SK-MEL-5 (cell line): ENCODE measurements around the gene AGPS. TPM values are rescaled to one million over a fixed set of nuclear protein-coding genes. Genes with fewer than 3 reads are reported as not detected.
"Not testable (repeated sequence)": the region's sequence is repeated elsewhere in the genome, so short reads cannot be mapped to it uniquely, and the experiment has no call there.

Experiments used
- DNase-seq: peaks from one replicate; pipeline ENCODE4 v3.0.0-alpha.2; 2016; ENCODE audit warnings: low read depth, low spot score
- in situ Hi-C: cut with HindIII; loops from 2 replicates; pipeline ENCODE4 v1.10.0; 2016; ENCODE audit warnings: low sequenced_read_pairs, high pct_unique_total_duplicates, low pct_unique_long_range_greater_than_20kb
- total RNA-seq: library from RNA; depleted of rRNA; stranded (reverse); fragments of >200 nt; shearing (Covaris generic); gene quantifications from 2 replicates; pipeline ENCODE4 v1.2.3, GENCODE V29; 2014

AGPS gene
- total RNA-seq, 1 experiment from 2014 or later = 66.6 TPM

- in situ Hi-C loops = no loop called here
- DNase-seq = no peak
These were observed 91.7 kb downstream of the AGPS start for GRCh38 chr2:177484180-177484795.

DNA sequence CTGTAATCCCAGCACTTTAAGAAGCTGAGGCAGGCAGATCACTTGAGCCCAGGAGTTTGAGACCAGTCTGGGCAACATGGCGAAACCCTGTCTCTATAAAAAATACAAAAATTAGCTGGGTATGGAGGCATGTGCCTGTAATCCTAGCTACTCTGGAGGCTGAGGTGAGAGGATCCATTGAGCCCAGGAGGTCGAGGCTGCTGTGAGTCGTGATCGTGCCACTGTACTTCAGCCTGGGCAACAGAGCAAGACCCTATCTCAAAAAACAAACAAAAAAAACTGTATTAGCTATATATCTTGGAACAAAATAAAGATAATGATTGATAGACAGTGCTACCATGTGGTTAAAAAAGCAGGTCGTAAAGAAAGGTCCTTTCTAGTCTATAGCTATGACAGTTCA lies 93.1 kb downstream of the AGPS start:
- in situ Hi-C loops, DNase-seq: not testable (repeated sequence)

DNA sequence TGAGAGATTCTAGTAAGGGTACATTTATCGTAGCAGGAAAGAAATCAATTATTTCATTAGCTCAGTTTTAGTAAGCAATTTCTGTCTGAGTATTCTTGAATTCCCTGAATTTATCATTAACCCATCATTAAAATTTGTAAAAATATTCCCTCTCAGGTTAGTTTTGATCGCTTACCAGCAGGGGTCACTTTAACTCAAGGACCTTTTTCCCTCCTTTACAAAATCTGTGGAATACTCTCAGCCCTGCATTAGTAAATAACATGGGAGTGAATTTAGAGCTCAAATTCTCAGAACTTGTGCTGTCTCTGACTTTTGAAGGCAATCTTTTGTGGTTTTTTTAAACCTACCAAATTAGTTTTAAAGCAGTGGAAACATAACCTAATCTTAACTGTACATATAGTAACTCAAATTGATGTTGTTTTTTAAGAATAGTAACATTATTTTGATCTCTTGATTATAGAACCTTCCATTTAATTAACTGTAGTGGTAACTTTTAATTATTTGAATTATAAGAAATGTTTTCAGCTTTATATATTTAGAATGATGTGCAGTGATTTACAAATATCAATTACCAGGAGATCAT lies 97.2 kb downstream of the AGPS start:
- DNase-seq = peak; percentile 67
- in situ Hi-C loops = no loop called here

DNA sequence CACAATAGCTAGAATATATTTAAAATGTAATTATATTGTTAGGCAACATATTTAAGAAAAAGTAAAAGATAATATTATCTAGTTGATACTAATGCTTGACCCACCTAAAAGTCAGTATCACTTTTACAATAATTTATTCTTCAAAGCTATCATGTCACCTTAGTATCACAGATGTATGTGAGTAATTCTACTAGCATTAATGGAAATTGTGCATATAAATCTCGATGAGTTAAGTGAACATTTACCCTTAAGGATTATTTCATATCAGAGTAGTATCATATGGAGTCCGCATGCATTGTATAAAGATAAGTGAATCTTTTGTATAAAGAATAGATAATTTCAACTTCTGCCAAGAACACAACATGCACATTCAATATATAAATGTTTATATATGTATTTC lies 103.4 kb downstream of the AGPS start:
- no peak for DNase-seq
- in situ Hi-C loops = no loop called here

GRCh38 chr2:177496921-177497320 lies 104.3 kb downstream of the AGPS start:
- DNase-seq = no peak
- in situ Hi-C loops = no loop called here

DNA sequence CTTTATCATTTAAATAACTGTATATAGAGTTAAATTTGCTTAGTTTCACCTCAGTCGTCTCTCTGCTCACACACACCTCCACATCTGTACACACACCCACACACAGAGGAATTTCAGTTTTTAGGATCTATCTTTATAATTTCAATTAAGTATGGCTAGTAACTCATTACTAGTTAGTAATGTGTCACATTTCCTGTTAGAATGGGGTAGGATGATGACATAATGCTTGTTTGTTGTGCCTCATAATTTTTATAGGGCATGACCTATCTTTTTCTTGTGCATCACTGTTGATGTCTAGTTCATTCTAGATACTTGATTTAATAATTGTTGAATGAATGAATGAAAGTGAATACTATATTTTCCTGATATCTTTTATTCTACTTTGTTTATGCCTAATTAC lies 108.6 kb downstream of the AGPS start:
- in situ Hi-C loops = loop anchor here (25.0 kb wide), 1 partner anchor 111 kb away; a partner anchor contains a TSS
- no peak for DNase-seq

- no peak for DNase-seq
- in situ Hi-C loops = loop anchor here (25.0 kb wide), 1 partner anchor 106 kb away; a partner anchor contains a TSS
These were observed 113.9 kb downstream of the AGPS start for GRCh38 chr2:177506505-177506904.

DNA sequence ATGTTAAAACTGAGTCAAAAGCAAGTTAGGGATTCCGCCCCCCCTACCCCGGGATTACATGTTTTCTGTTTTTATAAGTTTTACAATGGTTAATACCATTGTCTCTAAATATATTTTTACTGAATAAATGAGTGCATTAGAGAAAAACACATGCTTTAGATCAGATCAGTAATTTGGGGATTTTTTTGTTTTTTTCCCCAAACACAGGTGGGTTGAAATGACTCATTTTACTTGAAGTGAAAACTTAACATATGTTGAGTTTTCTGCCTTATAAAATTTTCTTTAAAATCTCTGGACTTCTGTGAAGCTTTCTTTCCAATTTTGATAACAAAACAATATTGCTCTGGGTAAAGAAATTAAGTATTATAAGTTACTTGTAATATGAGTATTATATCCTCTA lies 114.4 kb downstream of the AGPS start:
- no peak for DNase-seq
- in situ Hi-C loops = loop anchor here (25.0 kb wide), 1 partner anchor 105 kb away; a partner anchor contains a TSS

DNA sequence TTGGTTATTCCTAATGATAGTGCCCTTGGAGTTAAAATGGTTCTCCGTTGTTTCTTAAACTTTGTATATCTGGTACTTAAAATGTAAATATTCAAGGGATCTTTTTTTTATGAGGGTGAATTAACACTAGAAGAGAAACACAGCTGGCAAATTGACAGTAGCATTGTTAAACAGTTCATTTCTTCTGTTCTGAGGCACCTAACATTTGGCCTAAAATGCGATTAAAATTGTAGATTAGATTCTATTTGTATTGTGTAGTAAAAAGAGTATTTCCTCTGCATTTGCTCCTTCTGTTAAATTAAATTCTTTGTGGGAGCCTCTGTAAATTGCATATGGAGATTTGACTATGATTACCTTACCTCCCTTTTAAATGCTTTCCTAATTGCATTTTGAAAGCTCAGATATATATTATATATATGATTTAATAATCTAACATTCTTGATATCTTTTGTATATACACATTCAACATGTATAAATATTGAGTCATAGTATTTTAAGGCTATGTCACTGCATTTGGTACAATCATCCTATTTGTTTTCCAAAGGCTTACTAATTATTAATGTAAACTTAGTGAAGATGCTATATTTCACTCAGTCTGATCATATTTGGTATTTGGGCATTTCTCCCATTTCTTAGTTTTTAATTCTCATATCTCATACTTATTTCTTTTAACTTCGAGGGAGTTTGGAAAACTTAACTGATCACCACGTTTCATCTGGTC lies 124.4 kb downstream of the AGPS start:
- DNase-seq = no peak
- in situ Hi-C loops = loop anchor here (25.0 kb wide), 1 partner anchor 95 kb away; a partner anchor contains a TSS

DNA sequence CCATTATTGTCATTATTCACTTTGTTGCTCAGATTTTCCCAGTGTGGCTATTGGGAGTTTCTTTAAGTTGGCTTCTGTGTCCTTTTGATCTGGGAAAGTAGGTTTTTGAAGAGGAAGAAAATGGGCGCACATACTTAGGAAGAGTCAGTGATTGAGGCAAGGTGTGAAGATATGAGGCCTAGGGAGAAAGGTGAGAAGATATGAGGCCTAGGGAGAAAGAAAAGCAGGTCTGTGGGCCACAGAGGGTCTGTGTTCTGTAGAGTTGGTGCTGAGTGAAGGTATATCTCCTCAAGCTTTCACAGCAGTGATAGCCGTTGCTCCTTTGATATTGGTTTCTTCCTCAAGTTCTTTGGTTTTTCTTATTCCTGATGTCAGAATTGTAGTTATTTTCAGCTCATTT lies 126.2 kb downstream of the AGPS start:
- in situ Hi-C loops = loop anchor here (25.0 kb wide), 1 partner anchor 94 kb away; a partner anchor contains a TSS
- DNase-seq = no peak

GRCh38 chr2:177519534-177520115 lies 127.1 kb downstream of the AGPS start:
- in situ Hi-C loops = loop anchor here (25.0 kb wide), 1 partner anchor 93 kb away; a partner anchor contains a TSS
- no peak for DNase-seq

DNA sequence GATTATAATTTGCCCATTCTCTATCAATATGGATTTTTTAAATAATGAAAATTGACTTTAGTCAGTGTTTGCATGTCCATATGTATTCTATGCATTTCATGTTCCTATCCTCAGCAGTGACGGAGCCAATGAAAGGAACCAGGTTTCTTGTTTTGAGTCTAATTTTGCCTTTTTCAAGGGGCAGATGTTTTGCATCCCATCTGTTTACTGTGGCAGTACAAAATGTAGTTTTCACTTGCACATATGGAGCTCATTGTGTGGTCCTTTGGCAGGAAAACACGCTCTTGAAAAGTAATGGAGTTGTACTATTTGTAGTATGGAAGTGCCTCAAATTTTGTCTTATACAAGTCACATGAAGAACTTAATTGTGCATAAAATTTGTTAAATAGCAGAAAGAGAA lies 127.8 kb downstream of the AGPS start:
- in situ Hi-C loops = loop anchor here (25.0 kb wide), 1 partner anchor 92 kb away; a partner anchor contains a TSS

GRCh38 chr2:177523781-177524180 lies 131.2 kb downstream of the AGPS start:
- in situ Hi-C loops = loop anchor here (25.0 kb wide), 1 partner anchor 89 kb away; a partner anchor contains a TSS
- no peak for DNase-seq

More for the DNA sequence above, 127.8 kb downstream of the AGPS start:
- DNase-seq = no peak

DNA sequence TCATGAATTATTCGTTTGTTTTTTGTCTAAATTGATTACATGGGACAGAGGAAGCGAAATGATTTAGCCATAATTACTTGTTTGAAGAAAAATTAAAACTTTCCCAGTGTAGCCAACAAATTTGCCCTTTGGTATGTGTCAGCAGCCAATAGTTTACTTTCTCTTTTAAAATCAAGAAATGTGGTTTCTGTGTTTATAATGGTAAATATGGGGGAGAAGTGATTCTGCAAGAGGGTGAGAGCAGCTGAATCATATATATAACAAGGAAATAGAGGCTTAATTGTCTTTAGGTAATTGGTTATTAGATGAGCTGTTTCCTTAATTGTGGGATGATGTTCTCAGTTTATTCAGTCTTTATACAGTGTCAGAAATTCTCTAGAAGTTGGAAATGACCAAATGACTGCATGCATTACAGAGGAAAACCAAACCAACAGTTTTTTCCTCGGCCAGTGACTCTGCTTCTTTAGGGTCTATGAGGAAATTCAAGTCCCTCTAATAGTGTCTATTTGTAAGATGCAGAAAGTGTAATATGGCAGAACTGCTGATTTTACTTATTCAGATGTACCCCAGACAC lies 132.9 kb downstream of the AGPS start:
- in situ Hi-C loops = no loop called here
- DNase-seq = no peak

GRCh38 chr2:177528351-177528933 lies 135.9 kb downstream of the AGPS start:
- in situ Hi-C loops = no loop called here
- DNase-seq = no peak

DNA sequence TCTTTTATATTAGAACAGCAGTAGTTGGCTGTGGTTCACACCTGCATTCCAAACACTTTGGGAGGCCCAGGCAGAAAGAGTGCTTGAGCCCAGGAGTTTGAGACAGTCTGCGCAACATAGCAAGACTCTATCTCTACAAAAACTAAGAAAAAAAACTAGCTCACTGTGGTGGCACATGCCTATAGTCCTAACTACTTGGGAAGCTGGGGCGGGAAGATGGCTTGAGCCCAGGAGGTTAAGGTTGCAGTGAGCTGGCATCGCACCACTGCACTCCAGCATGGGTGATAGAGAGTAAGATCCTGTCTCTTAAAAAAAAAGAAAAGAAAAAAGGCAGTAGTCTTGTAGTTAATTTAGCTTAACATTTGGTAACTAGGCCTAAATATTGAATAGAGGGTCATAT lies 136.6 kb downstream of the AGPS start:
- in situ Hi-C loops = no loop called here
- no peak for DNase-seq

DNA sequence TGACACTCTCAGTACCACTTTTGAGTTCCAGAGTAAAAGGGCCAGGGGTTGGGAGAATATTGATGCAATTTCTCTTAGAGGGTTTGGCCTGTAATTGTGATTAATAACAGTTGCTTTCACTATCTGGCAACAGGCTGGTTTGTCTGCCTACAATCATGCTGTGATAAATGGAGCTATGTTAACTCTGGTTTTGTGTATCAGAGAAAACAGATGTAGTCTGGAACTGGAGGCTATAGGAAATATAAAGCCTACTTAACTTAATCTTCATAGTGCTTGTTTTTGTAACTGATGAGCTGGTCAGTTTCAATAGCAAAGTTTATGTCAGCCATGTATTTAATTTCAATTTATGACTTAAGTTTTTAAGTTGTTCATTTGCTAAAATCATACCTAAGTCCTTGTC lies 138.0 kb downstream of the AGPS start:
- no peak for DNase-seq
- in situ Hi-C loops = no loop called here

GRCh38 chr2:177531706-177532105 lies 139.1 kb downstream of the AGPS start:
- in situ Hi-C loops = no loop called here
- DNase-seq = no peak
